SK-N-SH (cell line): Measurements from ENCODE around the gene CDCA3.
"Not testable (repeated sequence)": the region's sequence is repeated elsewhere in the genome, so short reads cannot be mapped to it uniquely, and the experiment has no call there.

Experiments
- EP300 ChIP-seq, 2 experiments: IDR thresholded peaks; 2 replicates each; pipeline versions ENCODE4 v1.4.0 to v1.6.1; 2012; ENCODE audit warnings: borderline replicate concordance in 1 of 2, low read depth in 1 of 2, low read length in 1 of 2
- EZH2phosphoT487 ChIP-seq: fragments of 200-600 bp; sonication (generic); IDR thresholded peaks from 2 replicates; pipeline ENCODE4 v1.6.1; 2017; ENCODE audit warnings: low read depth, mixed run types, mild to moderate bottlenecking, antibody characterized with exemption, moderate library complexity, borderline replicate concordance
- JUND ChIP-seq: IDR thresholded peaks from 2 replicates; pipeline ENCODE4 v1.4.0; 2012
- MXI1 ChIP-seq: IDR thresholded peaks from 2 replicates; pipeline ENCODE4 v1.6.1; 2012; ENCODE audit warnings: mild to moderate bottlenecking, low read depth, low read length, improper control_type of control experiment
- POLR2AphosphoS5 ChIP-seq: IDR thresholded peaks from 2 replicates; pipeline ENCODE4 v1.6.1; 2012; ENCODE audit warnings: low read depth, low read length
- RXRA ChIP-seq: IDR thresholded peaks from 2 replicates; pipeline ENCODE4 v1.4.0; 2012; ENCODE audit warnings: low read depth, mild to moderate bottlenecking, borderline replicate concordance
- TEAD4 ChIP-seq: IDR thresholded peaks from 2 replicates; pipeline ENCODE4 v1.4.0; 2012; ENCODE audit warnings: mild to moderate bottlenecking, borderline replicate concordance; ENCODE audit not compliant: insufficient read depth
- YY1 ChIP-seq: IDR thresholded peaks from 2 replicates; pipeline ENCODE4 v1.4.0; 2012; ENCODE audit warnings: low read depth, mild to moderate bottlenecking
- TF ChIP-seq, protein P1 (sequence below): fragments of 200-600 bp; sonication (generic); IDR thresholded peaks from 2 replicates; pipeline ENCODE4 v1.6.1; 2017; ENCODE audit warnings: antibody characterized with exemption, mild to moderate bottlenecking, moderate library complexity
- TF ChIP-seq, protein P2 (sequence below): IDR thresholded peaks from 2 replicates; pipeline ENCODE4 v1.6.1; 2012; ENCODE audit warnings: mild to moderate bottlenecking, low read depth, low read length, moderate library complexity
- TF ChIP-seq, protein P3 (sequence below): fragments of 150-350 bp; IDR thresholded peaks from 2 replicates; pipeline ENCODE4 v1.6.1; 2016; ENCODE audit warnings: mild to moderate bottlenecking, low read depth, low read length

DNA sequence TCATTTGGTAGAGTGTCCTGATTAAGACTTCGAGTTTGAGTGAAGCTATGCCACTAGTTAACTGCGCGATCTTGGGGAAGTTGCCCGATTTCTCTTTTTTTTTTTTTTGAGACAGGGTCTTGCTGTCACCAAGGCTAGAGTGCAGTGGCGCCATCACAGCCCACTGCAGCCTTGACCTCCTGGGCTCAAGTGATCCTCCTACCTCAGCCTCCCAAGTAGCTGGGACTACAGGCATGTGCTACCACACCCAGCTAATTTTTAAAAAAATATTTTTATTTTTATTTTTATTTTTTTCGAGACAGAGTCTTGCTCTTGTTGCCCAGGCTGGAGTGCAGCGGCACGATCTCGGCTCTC is 22.9 kb upstream of the CDCA3 start:
- TF ChIP-seq EZH2phosphoT487; MXI1; EP300 (IDR thresholded peaks at IDR 0.05; ENCODE audit: borderline replicate concordance in 1 of 2, low read depth in 1 of 2, low read length in 1 of 2); POLR2AphosphoS5; TEAD4; JUND; RXRA; YY1: not testable (repeated sequence)
- TF ChIP-seq, protein P1, sequence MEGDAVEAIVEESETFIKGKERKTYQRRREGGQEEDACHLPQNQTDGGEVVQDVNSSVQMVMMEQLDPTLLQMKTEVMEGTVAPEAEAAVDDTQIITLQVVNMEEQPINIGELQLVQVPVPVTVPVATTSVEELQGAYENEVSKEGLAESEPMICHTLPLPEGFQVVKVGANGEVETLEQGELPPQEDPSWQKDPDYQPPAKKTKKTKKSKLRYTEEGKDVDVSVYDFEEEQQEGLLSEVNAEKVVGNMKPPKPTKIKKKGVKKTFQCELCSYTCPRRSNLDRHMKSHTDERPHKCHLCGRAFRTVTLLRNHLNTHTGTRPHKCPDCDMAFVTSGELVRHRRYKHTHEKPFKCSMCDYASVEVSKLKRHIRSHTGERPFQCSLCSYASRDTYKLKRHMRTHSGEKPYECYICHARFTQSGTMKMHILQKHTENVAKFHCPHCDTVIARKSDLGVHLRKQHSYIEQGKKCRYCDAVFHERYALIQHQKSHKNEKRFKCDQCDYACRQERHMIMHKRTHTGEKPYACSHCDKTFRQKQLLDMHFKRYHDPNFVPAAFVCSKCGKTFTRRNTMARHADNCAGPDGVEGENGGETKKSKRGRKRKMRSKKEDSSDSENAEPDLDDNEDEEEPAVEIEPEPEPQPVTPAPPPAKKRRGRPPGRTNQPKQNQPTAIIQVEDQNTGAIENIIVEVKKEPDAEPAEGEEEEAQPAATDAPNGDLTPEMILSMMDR, result not testable (repeated sequence)
- TF ChIP-seq, protein P2, sequence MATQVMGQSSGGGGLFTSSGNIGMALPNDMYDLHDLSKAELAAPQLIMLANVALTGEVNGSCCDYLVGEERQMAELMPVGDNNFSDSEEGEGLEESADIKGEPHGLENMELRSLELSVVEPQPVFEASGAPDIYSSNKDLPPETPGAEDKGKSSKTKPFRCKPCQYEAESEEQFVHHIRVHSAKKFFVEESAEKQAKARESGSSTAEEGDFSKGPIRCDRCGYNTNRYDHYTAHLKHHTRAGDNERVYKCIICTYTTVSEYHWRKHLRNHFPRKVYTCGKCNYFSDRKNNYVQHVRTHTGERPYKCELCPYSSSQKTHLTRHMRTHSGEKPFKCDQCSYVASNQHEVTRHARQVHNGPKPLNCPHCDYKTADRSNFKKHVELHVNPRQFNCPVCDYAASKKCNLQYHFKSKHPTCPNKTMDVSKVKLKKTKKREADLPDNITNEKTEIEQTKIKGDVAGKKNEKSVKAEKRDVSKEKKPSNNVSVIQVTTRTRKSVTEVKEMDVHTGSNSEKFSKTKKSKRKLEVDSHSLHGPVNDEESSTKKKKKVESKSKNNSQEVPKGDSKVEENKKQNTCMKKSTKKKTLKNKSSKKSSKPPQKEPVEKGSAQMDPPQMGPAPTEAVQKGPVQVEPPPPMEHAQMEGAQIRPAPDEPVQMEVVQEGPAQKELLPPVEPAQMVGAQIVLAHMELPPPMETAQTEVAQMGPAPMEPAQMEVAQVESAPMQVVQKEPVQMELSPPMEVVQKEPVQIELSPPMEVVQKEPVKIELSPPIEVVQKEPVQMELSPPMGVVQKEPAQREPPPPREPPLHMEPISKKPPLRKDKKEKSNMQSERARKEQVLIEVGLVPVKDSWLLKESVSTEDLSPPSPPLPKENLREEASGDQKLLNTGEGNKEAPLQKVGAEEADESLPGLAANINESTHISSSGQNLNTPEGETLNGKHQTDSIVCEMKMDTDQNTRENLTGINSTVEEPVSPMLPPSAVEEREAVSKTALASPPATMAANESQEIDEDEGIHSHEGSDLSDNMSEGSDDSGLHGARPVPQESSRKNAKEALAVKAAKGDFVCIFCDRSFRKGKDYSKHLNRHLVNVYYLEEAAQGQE, result not testable (repeated sequence)
- TF ChIP-seq, protein P3, sequence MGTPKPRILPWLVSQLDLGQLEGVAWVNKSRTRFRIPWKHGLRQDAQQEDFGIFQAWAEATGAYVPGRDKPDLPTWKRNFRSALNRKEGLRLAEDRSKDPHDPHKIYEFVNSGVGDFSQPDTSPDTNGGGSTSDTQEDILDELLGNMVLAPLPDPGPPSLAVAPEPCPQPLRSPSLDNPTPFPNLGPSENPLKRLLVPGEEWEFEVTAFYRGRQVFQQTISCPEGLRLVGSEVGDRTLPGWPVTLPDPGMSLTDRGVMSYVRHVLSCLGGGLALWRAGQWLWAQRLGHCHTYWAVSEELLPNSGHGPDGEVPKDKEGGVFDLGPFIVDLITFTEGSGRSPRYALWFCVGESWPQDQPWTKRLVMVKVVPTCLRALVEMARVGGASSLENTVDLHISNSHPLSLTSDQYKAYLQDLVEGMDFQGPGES, result not testable (repeated sequence)
